NCI-H2227 (cell line): ENCODE results near the gene RALB.
"Not testable (repeated sequence)": the region's sequence is repeated elsewhere in the genome, so short reads cannot be mapped to it uniquely, and the experiment has no call there.

ENCODE experiments used
- DNase-seq: peaks from one replicate; lab custom pipeline; 2025; ENCODE audit not compliant: unreplicated experiment; lab: John Stamatoyannopoulos, UW

Gene RALB

DNA sequence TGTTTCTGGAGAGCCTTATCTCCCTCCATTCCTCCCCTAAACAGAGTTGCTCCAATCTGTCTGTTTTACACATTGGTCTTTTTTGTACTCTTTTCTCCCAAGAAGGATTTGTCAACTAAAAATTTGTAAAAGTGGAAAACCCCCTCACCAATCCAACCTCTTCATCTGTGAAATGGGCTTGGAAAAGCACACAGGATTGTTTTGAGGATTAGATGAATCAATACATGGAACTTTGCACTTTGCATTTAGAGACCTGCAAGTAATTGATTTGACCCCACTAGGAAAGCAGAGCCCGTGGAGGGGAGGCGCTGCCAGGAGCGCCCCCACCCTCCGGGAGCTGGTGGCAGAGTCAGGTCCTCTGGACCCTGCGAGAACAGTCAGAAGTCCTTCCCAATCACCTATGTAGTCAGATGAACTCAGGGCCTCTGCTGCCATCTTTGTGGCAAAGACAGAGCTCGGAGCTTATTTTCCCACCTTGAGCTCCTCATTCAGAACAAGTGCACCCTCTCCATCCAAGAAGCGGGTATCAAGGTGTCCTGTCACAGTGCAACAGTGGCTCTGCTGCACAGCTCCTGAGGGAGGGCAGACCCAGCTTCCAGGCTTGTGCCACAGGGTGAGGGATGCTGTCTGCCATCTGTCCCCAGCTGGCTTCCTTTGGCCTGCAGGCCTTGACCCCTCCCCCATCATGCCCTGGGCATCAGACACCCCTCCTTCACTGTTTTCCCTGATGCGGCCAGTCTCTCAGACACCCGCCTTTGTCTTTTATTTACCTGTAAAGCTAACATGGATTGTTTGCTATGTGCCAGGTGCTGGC is 27.7 kb upstream of the RALB start:
- no peak for DNase-seq

DNA sequence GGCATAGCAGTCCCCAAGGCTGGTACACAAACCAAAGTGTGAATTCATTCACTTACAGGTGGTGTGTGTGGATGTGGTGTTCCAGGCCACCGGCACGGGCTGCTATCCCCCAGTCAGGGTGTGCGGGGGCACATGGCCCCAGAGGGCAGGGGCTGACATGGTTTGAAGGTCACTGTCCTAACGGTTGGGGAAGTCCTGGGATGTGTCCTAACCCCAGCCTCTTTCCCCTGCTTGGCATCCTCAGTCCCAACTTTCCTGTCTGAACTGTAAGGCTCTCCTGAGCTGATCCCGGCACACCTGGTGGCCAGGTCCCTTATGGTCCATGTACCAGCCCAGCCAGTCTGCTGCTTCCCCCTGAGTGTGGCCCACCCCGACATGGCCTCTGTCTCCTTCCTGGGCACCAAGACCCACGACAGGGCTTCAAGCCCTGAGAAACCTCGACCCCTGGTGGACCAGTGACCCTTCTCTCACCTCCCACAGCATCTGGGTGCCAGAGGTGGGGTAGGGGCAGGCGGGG is 27.0 kb upstream of the RALB start:
- DNase-seq, result no peak

DNA sequence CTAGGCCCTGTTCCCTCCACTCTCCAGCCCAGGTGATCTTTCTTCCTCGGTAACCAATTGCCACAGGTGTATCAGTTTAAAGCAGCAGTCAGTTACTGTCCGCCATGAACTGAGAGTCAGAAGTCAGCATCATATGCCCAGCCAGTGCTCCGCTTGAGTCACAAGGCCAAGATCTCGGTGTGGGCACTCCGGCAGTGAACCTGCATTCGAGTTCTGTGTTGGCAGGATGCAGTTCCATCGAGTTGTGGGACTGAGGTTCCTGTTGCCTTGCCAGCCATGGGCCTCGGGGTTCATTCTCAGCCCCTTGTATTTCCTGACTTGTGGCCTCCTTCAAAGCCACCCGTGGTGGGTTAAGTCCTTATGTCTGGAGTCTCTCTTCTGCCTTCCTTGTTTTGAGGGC is 26.3 kb upstream of the RALB start:
- DNase-seq, result no peak

DNA sequence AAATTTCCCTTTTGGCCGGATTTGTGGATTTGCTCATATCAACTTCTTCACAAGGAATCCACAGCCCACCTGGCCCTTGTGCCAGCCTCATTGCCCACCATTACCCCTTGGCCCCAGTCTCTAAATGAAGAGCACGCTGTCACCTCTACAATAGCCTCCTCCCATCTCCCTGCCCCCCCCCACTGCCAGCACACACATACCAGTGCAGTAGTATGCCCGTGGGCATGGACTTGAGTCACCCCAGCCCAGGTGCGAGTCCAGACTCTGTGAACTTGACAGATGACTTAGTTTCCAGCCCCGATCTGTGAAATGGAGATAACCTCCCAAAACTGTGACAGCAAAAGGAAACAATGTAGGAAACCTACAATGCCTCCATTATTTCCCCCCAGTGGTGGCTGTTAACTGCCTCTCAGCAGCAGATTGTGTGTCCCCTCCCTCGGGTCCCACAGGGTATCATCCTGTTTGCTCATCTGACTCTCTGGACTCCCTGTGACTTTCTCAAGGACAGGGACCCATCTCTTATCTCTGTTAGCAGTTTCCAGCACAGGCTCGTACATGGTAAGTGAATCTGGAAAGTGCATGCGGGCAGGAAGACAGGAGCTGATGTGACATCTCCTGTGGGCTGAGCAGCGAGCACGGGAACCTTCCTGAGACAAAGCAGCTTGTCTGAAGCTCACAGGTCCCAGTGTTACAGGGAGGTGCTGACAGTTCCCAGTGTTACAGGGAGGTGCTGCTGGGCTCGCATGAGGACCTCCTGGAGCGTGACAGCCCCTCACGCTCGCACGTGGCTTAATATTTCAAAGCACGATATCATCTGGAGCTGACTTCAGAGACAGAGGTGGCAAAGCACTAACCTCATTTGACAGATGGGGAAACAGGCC is 25.3 kb upstream of the RALB start:
- DNase-seq, result no peak

DNA sequence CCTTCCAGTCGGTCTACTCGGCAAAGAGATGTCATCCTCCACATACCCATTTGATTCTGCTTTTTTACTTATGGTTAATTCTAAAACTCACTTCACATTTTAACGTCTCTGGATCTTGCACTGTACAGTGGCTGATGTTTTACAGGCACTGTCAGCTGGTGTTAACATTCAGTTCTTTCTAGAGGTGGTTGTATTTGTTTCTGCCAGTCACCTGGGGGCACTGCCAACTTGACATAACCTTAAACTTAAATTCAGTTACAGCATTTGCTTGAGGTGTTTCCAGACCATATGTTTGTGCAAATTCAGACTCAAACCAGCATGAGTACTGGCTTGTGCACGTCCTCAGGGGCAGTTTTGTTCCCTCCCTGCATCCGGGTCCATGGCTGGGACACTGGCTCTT is 24.1 kb upstream of the RALB start:
- DNase-seq, result no peak

DNA sequence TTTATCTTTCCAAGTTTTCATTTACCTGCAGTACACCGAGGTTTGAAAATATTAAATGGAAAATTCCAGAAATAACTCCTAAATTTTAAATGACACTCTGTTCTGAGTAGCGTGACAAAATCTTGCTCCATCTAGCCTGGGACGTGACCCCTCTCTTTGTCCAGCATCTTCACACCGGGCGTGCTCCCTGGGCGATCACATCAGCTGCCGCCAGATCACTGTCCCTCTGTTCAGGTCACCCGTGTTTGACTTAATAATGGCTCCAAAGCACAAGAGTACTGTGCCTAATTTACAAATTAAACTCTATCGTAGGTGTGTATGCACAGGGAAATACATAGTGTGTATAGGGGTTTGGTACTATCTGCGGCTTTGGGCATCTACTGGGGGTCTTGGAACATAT is 23.3 kb upstream of the RALB start:
- no peak for DNase-seq

DNA sequence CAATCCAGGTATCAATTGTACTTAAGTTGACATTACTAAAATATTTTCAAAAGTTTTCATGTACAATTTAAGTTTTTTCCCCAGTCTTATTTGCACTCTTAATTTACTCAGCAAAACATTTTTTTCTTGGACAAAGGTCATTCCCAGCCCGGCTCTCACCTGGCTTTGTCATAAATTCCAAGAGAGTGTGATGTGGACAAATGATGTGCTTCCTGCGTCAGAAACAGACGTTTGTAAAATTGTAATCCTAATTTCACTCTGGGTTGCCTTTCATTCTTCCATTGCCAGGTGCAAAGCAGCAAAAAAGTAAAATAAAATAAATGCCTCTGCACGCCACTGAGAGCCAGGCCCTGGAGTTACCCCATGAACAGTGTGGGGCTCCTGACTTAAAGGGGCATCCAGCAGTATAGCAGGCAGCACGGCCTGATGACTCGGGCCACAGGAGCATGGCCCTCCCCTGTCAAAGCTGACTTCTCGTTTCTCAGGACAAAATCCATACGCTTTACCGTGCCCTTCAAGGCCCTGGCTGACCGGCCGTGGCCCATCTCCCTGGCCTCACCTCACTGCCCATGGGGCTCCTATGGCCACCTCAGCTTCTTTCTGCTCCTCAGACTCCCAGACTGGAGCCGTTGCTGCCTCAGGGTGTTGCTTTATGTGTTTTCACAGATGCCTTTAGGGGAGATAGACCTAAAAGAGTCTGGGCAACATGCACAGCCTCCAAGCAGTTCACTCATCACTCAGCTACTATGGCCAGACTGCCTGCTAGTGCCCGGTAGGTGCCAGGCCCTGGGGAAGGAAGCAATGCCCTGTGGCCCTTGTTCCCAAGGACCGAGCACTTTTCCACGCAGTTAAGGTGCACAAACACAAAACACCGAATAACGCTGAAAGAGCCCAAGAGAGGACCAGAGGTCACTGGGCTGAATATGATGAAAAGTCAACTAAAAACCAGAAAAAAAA is 21.9 kb upstream of the RALB start:
- no peak for DNase-seq

DNA sequence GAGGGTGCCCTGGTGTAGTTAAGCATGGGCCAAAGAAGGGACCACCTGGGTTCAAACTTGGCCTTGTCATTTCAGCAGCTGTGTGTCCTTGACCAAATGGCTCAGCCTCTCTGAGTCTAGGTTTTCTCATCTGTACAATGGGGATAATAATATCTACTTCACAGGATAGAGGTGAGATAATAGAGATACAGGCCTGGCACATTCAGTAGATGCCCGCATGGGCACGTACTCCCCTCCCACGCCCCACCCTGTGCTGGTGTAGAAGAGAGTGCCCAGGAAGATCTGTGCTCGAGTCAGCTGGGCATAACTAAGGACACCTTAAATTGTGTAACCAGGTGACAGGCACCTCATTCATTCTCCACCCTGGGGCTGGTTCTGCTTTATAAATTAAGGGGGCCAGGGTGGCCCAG is 21.1 kb upstream of the RALB start:
- DNase-seq, result no peak

DNA sequence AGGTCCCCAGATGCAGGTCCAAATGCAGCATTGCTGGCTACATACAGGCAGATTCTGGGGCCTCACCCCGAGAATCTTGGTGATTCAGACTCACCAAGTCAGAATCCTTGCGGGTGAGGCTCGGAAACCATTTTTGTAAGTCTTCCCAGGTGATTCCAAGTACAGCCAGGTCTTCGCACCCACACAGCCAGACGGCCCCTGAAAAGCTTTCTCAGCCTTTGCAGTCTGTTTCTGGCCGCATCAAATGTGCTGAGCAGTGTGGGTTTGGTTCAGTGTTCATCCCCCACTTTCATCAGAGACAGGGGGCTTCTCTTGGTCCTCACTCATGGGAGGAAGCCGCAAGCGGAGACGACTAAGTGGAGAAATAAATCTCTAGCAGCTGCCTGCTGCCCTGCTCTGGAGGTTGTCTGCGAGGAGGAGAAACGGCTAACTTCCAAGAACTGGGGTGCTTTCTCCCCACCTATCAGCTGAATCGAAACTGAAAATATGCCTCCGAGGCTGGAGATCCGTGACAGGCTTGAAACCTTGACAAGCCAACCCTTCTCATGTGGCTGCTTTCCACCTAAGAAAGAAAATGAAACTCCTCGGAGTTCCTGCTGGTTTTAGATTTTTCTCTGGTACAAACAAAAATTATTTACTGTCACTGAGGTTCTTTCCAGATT is 20.5 kb upstream of the RALB start:
- DNase-seq, result no peak

DNA sequence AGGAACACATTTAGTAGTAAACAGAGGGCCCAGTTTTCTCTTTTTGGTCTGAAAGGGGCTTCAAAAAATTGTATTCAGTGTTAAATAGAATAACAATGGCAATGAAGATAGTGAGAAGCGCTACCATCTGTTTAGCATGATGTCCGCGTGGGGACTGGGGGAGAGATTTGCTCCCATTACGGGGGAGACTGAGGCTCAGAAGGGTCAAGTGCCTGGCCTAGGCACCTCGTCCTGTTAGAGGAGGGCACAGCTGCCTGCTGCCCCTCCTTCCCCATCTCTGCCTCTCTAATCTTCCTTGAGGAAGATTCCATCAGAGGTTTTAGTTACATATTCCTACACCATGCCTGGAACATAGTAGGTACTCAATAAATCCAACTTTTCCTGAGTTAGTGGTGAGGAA is 19.4 kb upstream of the RALB start:
- DNase-seq, result no peak

DNA sequence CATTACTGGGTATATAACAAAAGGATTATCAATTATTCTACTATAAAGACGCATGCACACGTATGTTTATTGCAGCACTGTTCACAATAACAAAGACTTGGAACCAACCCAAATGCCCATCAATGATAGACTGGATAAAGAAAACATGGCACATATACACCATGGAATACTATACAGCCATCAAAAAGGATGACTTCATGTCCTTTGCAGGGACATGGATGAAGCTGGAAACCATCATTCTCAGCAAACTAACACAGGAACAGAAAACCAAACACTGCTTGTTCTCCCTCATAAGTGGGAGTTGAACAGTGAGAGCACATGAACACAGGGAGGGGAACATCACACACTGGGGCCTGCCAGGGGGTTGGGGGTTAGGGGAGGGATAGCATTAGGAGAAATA is 17.5 kb upstream of the RALB start:
- not testable (repeated sequence) for DNase-seq

DNA sequence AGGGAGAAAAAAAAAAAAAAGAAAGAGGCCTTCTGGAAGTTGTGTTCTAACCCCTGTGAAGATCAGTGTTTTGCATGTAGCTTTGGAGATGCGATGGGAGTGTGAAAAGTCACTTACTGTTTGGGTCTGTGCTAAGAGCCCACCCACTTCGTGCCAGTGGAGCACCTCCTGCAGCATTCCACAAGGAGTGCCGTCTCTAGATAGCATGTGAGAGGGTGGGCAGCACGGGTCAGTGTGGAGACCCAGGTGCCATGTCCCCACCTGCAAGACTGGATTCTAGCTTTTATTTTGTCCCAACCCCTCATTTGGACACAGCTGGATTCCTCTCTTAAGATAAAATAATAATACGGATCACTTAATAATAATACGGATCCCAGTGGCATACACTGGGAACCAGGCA is 17.0 kb upstream of the RALB start:
- no peak for DNase-seq

DNA sequence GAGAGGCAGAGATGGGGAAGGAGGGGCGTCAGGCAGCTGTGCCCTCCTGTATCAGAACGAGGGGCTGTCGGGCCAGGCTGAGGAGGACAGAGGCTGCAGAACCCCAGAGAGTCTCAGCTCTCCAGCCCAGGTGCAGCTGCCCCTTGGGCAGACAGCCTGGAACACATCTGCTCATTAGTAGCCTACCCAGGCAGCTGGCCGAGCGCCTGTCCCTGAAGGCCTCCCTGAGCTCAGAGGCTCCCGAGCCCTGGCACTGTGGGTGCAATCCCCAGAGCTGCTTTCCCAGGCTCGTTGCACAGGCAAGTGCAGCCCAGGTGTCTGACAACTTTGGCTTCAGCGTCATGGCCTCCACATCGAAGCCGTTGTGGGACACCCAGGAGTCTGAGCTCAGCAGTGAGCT is 16.3 kb upstream of the RALB start:
- no peak for DNase-seq

DNA sequence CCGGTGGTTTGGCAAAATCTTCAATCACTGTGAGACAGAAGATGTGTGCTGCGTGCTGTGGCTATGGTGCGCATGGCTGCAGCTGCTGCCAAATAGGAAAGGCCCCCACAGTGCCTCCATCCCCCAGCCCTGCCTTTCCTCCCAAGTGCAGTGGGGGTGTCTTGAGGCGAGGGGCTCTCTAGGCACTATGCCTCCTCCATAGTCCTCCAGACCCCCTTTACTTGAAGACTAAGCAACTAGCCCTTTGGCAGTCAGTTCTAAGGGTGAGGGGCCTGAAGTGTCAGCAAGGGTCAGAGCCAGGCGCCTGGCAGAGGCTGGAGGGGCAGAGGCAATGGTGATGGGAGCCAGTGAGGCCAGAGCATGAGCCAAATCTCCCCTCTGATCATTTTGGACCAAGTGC is 15.9 kb upstream of the RALB start:
- DNase-seq, result no peak

DNA sequence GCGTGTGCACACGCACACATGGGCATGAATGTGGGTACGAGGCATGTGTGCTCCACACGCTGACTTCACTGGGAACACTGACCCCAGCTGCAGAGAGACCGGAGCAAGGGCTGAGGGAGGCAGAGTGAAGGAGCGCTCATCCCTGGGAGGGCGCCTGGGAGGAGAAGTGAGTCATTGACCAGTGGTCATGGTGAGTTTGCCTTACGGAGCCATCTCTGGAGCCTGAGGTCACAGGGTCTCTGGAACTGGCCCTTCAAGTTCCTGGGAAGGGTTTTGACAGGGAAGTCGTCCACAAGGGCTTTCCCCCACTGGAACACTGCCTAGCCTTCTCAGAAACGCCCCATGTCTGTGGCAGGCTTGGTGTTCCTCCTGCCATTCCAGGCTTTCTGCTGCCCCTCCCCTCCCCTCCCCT is 15.2 kb upstream of the RALB start:
- DNase-seq, result no peak

DNA sequence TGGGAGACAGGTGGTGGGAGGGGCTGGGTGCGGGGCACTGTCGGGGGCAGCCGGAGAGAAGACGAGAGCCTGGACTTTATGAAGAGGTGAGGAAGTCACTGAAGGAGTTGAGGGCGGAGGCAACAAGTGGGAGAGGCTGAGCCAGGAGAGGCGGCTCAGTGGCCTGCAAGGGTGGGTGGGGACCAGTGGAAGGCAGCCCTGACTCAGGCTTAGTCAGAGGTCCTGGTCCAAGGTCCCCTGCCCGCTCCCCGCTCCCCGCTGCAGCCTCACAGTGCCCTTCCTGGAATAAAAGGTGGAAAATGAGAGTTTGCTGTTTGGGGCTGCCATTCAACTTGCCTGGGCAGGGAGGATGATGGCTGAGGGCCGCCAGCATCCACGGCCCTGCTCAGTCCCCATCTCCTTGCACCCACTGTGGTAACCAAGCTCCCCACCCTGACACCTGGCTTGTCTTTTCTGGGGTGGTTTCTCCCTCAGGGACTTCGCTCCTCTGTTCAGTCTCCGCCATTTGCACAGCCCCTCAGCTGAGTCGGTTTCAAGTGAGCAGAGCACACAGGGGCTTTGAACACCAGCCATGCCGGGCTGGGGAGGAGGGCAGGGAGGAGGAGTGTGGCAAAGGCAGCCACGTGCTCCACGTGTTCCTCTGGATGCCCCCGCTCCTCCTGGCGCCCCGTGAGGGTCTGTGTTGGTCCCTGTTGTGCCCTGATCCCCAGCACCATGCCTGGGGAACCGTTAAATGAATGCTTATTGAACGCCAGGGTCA is 13.7 kb upstream of the RALB start:
- no peak for DNase-seq

DNA sequence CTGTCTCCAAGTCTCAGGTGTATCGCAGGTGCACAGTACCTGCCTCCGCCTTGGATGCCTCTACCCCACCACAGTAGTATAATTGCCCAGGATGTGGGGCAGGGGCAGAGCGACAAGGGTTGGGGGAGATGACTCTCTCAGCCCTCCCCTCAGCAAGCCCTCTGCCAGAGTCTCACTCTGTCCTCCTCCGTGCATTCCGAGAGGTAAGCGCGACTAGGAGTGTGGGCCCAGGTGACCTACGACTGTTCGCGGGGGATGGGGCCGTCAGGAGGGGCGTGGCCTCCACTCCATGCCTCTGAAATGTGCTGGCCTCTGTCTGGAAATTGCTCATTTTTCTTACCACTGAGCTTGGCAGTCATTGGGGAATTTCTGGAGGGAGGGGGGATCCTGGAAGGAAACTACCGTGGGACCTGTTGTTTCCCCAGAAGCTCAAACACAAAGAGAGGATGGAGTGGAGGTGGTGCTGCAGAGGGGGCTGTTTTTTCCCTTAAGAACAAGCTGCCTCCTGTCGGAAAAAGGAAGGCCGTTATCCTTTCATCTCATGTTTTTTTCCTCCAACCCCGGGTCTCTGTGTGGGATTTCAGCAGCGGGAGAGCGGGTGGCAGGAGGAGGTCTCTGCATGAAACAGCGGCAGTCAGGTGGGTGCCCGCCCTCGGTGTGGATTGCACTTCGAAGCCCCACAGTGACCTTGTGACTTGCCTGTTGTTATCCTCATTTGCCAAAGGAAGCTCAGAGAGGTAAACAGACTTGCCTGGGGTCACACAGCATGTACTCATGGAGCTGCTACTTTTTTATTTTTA is 13.0 kb upstream of the RALB start:
- no peak for DNase-seq

DNA sequence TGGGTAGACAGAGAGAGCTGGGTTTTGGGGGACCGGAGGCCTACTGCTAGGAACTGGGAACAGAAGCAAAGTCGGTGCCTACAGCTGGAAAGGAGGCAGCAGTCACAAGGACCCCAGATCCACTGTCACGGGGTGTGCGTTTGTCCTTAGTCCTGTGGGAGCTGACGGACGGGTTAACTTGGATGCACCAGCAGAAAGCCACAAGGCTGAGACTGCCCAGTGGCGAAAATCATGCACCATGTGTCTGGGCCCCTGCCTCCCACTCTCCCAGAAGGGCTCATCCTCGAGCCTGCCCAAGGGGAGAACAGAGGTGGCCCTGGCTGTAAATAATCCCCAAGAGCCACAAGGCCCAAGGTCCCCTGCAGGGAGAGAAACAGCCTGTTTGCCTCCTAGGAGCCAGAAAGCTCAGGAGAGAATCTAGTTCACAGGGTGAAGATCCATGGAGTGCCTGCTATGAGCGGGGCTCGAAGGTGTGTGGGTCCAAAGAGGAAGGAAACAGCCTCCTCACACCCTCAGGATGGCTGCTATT is 11.7 kb upstream of the RALB start:
- DNase-seq, result no peak

DNA sequence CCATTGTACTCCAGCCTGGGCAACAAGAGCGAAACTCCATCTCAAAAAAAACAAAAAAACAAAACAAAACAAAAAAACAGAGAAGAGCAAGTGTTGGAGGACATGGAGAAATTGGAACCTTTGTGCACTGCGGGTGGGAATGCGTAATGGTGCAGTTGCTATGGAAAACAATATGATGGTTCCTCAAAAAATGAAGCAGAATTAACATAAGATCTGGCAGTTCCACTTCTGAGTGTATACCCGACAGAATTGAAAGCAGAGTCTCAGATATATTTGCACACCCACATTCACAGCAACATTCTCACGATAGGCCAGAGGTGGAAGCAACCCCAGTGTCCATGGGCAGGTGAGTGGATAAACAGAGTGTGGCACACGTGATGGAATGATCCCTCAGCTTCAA is 11.0 kb upstream of the RALB start:
- no peak for DNase-seq
